Right hindlimb (tissue), 1 donor: ENCODE measurements around the gene EIF4A3.

Experiments used
- DNase-seq: peaks from one replicate; pipeline ENCODE4 v3.0.0-alpha.2; 2018

The EIF4A3 gene

GRCh38 chr17:80147035-80147822 lies at the start of gene EIF4A3:
TSS of gene EIF4A3 (minus strand) at chr17:80147128. CDS start at chr17:80146961, 167 bp downstream.
- peak; percentile 98 for DNase-seq

- DNase-seq, result no peak
Observed at GRCh38 chr17:80196652-80197051, 49.7 kb upstream of the EIF4A3 start.

- no peak for DNase-seq
Observed at GRCh38 chr17:80195671-80196529, 49.0 kb upstream of the EIF4A3 start.

GRCh38 chr17:80195141-80195540 lies 48.2 kb upstream of the EIF4A3 start:
- DNase-seq, result no peak

GRCh38 chr17:80191865-80192661 lies 45.1 kb upstream of the EIF4A3 start:
- peak; percentile 50 for DNase-seq

GRCh38 chr17:80191192-80191591 lies 44.3 kb upstream of the EIF4A3 start:
- DNase-seq, result no peak

- no peak for DNase-seq
Observed at GRCh38 chr17:80190716-80191115, 43.8 kb upstream of the EIF4A3 start.

GRCh38 chr17:80189611-80190010 lies 42.7 kb upstream of the EIF4A3 start:
- no peak for DNase-seq

- peak; percentile 57 for DNase-seq
Observed at GRCh38 chr17:80187515-80187941, 40.6 kb upstream of the EIF4A3 start.

GRCh38 chr17:80187090-80187489 lies 40.2 kb upstream of the EIF4A3 start:
- DNase-seq, result no peak

- no peak for DNase-seq
Observed at GRCh38 chr17:80185968-80186367, 39.0 kb upstream of the EIF4A3 start.

GRCh38 chr17:80184423-80184714 lies 37.4 kb upstream of the EIF4A3 start:
- DNase-seq, result no peak

- no peak for DNase-seq
Observed at GRCh38 chr17:80183581-80184422, 36.9 kb upstream of the EIF4A3 start.

- no peak for DNase-seq
Observed at GRCh38 chr17:80182845-80183223, 35.9 kb upstream of the EIF4A3 start.

- DNase-seq, result no peak
Observed at GRCh38 chr17:80182118-80182844, 35.4 kb upstream of the EIF4A3 start.

GRCh38 chr17:80181431-80181830 lies 34.5 kb upstream of the EIF4A3 start:
- DNase-seq, result no peak

GRCh38 chr17:80180192-80180591 lies 33.3 kb upstream of the EIF4A3 start:
- DNase-seq, result no peak

- DNase-seq, result no peak
Observed at GRCh38 chr17:80177986-80178595, 31.2 kb upstream of the EIF4A3 start.

GRCh38 chr17:80176757-80177156 lies 29.8 kb upstream of the EIF4A3 start:
- no peak for DNase-seq

GRCh38 chr17:80173916-80174315 lies 27.0 kb upstream of the EIF4A3 start:
- no peak for DNase-seq

- DNase-seq, result no peak
Observed at GRCh38 chr17:80173126-80173525, 26.2 kb upstream of the EIF4A3 start.
